Measurements from ENCODE around the gene PLXNB3. TPM values are rescaled to one million over a fixed set of nuclear protein-coding genes. Genes with fewer than 3 reads are reported as not detected.

The PLXNB3 gene
- total and polyA plus RNA-seq, 2 of the 13 experiments (the other 11 are each of a cell fraction or from before 2014, with no cell fraction given): 3.0 to 6.9 TPM

DNA sequence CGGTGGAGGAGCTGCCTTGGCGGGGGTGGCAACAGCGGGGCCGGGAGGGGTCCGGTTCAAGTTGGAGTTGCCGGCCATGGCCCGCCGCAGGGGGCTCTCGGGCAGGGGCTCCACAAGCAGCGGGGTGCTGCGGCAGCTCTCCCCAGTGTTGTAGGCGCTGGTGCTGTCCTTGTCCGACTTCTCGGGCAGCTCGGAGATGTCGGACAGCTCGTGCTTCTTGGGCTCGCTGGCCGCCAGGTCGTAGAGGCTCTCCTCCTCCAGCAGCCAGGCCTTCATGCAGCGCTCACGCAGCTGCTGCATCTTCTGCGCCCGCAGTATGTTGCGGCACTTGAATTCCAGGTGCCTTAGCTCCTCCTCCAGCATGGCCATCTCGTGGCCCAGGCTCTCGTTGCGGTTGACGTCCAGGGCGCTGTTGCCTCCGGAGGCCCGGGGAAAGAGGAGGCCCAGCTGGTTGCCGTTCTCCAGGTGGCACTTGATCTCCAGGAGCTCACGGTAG is 40.1 kb downstream of the PLXNB3 start:
- Histone ChIP-seq H2AFZ (ENCODE audit: low read length) (no peak overlapping the region), H3K27me3 (ENCODE audit: control insufficient read depth in 1 of 2, insufficient read depth in 2 of 2, low read length in 2 of 2) (peaks cover 3 to 27% of the 10 kb centered on the region in 2 experiments; a peak in 3 of 5 replicates), H3K4me3 (replicated peaks in 1 of 3; ENCODE audit: insufficient read depth in 1 of 3, low read depth in 2 of 3, low read length in 3 of 3) (no peak overlapping the region), H3K4me1 (ENCODE audit: insufficient read depth, low read length) (no peaks in the 10 kb centered on the region), H3K36me3 (replicated peaks in 1 of 2; ENCODE audit: control insufficient read depth in 1 of 2, insufficient read depth in 2 of 2, low read length in 2 of 2) (no peaks in the 10 kb centered on the region), H3K27ac (ENCODE audit: extremely low read length, insufficient read depth, low read length) (no peak overlapping the region), H3K9ac (ENCODE audit: insufficient read depth, low read depth, low read length) (no peak overlapping the region), H4K20me1 (ENCODE audit: insufficient read depth, low read length) (no peaks in the 10 kb centered on the region), H3K79me2 (ENCODE audit: insufficient read depth, low read length) (no peaks in the 10 kb centered on the region), H3K9me3 (ENCODE audit: low read length) (no peaks in the 10 kb centered on the region), H3K4me2 (ENCODE audit: low read depth, low read length) (no peak overlapping the region)
- TF ChIP-seq TEAD2 (CRISPR knock-in tag; IDR thresholded peaks at IDR 0.05) (no peak), MXI1 (IDR thresholded peaks at IDR 0.05; ENCODE audit: borderline replicate concordance, low read depth, low read length) (no peak), ZNF652 (CRISPR knock-in tag; IDR thresholded peaks at IDR 0.05; ENCODE audit: borderline replicate concordance, low read depth) (no peak), ZFP37 (CRISPR knock-in tag; IDR thresholded peaks at IDR 0.05; ENCODE audit: borderline replicate concordance) (no peak), KAT7 (CRISPR knock-in tag; IDR thresholded peaks at IDR 0.05; ENCODE audit: borderline replicate concordance) (no peak), TBP (CRISPR knock-in tag; IDR thresholded peaks at IDR 0.05) (no peak), FIP1L1 (IDR thresholded peaks at IDR 0.05; ENCODE audit: borderline replicate concordance, insufficient read depth, low read depth, low read length) (no peak), ZIK1 (CRISPR knock-in tag; IDR thresholded peaks at IDR 0.05; ENCODE audit: borderline replicate concordance, low read depth) (no peak), NKX3-1 (CRISPR knock-in tag; IDR thresholded peaks at IDR 0.05) (no peak), BORCS8-MEF2B (CRISPR knock-in tag; IDR thresholded peaks at IDR 0.05) (no peak), FOXM1 (CRISPR knock-in tag; IDR thresholded peaks at IDR 0.05) (no peak), TCF12 (IDR thresholded peaks at IDR 0.05) (no peak), TCF12 (CRISPR knock-in tag; IDR thresholded peaks at IDR 0.05) (no peak), DPF2 (CRISPR knock-in tag; IDR thresholded peaks at IDR 0.05; ENCODE audit: borderline replicate concordance, low read depth) (no peak)
- BruUV-seq (replicated peaks): no TSS peak
- ChIA-PET POLR2A (interaction anchor here (0.8 kb wide), 1 partner anchor 13 kb away, joined by 3 read pairs; no protein-coding TSS in a partner anchor), CTCF (ENCODE audit: low intra/inter-chr PET ratio, low total read pairs) (no interaction called here)
- in situ Hi-C loops (cut with HindIII; ENCODE audit: extremely low pct_ligation_motif_present, low pct_unique_long_range_greater_than_20kb): no loop called here
- 0% methylated on average over 1 of the region's 34 CpGs for WGBS (ENCODE audit: low lambda C conversion rate)
- DNase-seq (ENCODE audit: low spot score) (no peak), ATAC-seq (no peak), FAIRE-seq (no peak)
- intact Hi-C loops (cut with micrococcal nuclease; ENCODE audit: unreplicated experiment): no loop called here

Data from HepG2 (cell line).